GM12878 (cell line): Measurements from ENCODE around the gene FKBP1B. TPM values are rescaled to one million over a fixed set of nuclear protein-coding genes. Genes with fewer than 3 reads are reported as not detected.

ENCODE experiments used
- ATAC-seq: fragments of 200-7000 bp; cut with Tn5 transposase; 3 replicates; pipeline ENCODE4 v1.9.1; 2020; ENCODE audit warnings: mild to moderate bottlenecking, moderate library complexity
- BruUV-seq: library from RNA; stranded (reverse); fragments of 400-500 nt; replicated peaks from 2 replicates; lab custom pipeline; 2021; lab: Mats Ljungman, UMichigan
- CTCF ChIA-PET: fragments of 300-600 bp; sonication (Branson Sonifier 250); formaldehyde crosslinking; extraction: SDS; loops from one replicate; lab custom pipeline; 2021; ENCODE audit warnings: inconsistent platforms; lab: Yijun Ruan, JAX
- POLR2A ChIA-PET: fragments of 350-600 bp; formaldehyde crosslinking; extraction: SDS; loops from one replicate; lab custom pipeline; 2021; ENCODE audit warnings: inconsistent platforms; lab: Charles Lee
- RAD21 ChIA-PET: fragments of 300-600 bp; sonication (Branson Sonifier 250); formaldehyde crosslinking; loops from one replicate; lab custom pipeline; 2023; ENCODE audit warnings: antibody characterized with exemption; ENCODE audit not compliant: unreplicated experiment; lab: Charles Lee
- SMC1A ChIA-PET: fragments of 300-600 bp; sonication (Branson Sonifier 250); formaldehyde crosslinking; loops from one replicate; lab custom pipeline; 2023; ENCODE audit not compliant: unreplicated experiment, uncharacterized antibody; lab: Charles Lee
- DNase-seq: peaks from one replicate; pipeline ENCODE4 v3.0.0-alpha.2; 2011; ENCODE audit warnings: low read depth, low spot score
- FAIRE-seq: peaks from 3 replicates; lab custom pipeline; 2011; peaks lifted over from hg19 to GRCh38; lab: Jason Lieb, UNC
- H2AFZ ChIP-seq: 2 replicates; pipeline ENCODE4 v1.6.0; 2011; ENCODE audit warnings: low read depth, low read length, control low read depth; ENCODE audit not compliant: control insufficient read depth
- H3K27ac ChIP-seq: 2 replicates; pipeline ENCODE4 v1.5.1; 2011; ENCODE audit warnings: control low read depth; ENCODE audit not compliant: control insufficient read depth, insufficient read depth
- H3K27me3 ChIP-seq, 2 experiments: replicated peaks in 1 of 2; 2 replicates each; pipeline versions ENCODE4 v1.6.0 to v1.6.1; 2011; ENCODE audit warnings: low read length in 1 of 2; ENCODE audit not compliant: control insufficient read depth in 2 of 2, insufficient read depth in 2 of 2
- H3K36me3 ChIP-seq, 2 experiments: 2 replicates each; pipeline ENCODE4 v1.5.1; 2011; ENCODE audit warnings: low read length in 1 of 2; ENCODE audit not compliant: control insufficient read depth in 2 of 2, insufficient read depth in 2 of 2
- H3K4me1 ChIP-seq: 2 replicates; pipeline ENCODE4 v1.6.1; 2011; ENCODE audit warnings: mild to moderate bottlenecking, low read length, moderate library complexity, mixed read lengths; ENCODE audit not compliant: control insufficient read depth, insufficient read depth
- H3K4me2 ChIP-seq: 2 replicates; pipeline ENCODE4 v1.6.0; 2011; ENCODE audit warnings: control low read depth; ENCODE audit not compliant: control insufficient read depth, insufficient read depth
- H3K4me3 ChIP-seq: fragments of 200-600 bp; sonication (generic); 2 replicates; pipeline ENCODE4 v1.5.1; 2016
- H3K79me2 ChIP-seq: 2 replicates; pipeline ENCODE4 v1.6.0; 2011; ENCODE audit warnings: low read length; ENCODE audit not compliant: control insufficient read depth, insufficient read depth
- H3K9ac ChIP-seq: 2 replicates; pipeline ENCODE4 v1.8.0; 2011; ENCODE audit warnings: low read length, control low read depth, mixed read lengths; ENCODE audit not compliant: control insufficient read depth, insufficient read depth
- H3K9me3 ChIP-seq: replicated peaks from 3 replicates; pipeline ENCODE4 v1.5.1; 2011; ENCODE audit warnings: mild to moderate bottlenecking, low read length; ENCODE audit not compliant: control insufficient read depth, insufficient read depth
- H4K20me1 ChIP-seq: 2 replicates; pipeline ENCODE4 v1.6.0; 2011; ENCODE audit not compliant: control insufficient read depth, insufficient read depth
- BACH1 ChIP-seq: fragments of 450-650 bp; IDR thresholded peaks from 2 replicates; pipeline ENCODE4 v1.6.1; 2017; ENCODE audit warnings: mild to moderate bottlenecking, borderline replicate concordance
- CBX5 ChIP-seq: sonication (generic); IDR thresholded peaks from 2 replicates; pipeline ENCODE4 v1.6.1; 2016; ENCODE audit warnings: low read depth, moderate library complexity, mild to moderate bottlenecking, inconsistent platforms
- CHD1 ChIP-seq: IDR thresholded peaks from 2 replicates; pipeline ENCODE4 v1.6.1; 2012; ENCODE audit warnings: low read depth, low read length, improper control_type of control experiment
- EP300 ChIP-seq, 2 experiments: fragments of 150-350 bp in 1 of 2; IDR thresholded peaks; 2 replicates each; pipeline ENCODE4 v1.6.1; 2011 to 2012; ENCODE audit warnings: low read depth in 2 of 2, low read length in 2 of 2, borderline replicate concordance in 1 of 2, improper control_type of control experiment in 1 of 2, inconsistent platforms in 1 of 2; ENCODE audit not compliant: control insufficient read depth in 1 of 2
- ESRRA ChIP-seq: IDR thresholded peaks from 2 replicates; pipeline ENCODE4 v1.6.1; 2012; ENCODE audit warnings: mild to moderate bottlenecking, low read length, improper control_type of control experiment
- KLF5 ChIP-seq: fragments of 450-650 bp; IDR thresholded peaks from 2 replicates; pipeline ENCODE4 v1.6.1; 2014; ENCODE audit warnings: mild to moderate bottlenecking; ENCODE audit not compliant: partially characterized antibody
- MTA2 ChIP-seq: fragments of 450-650 bp; IDR thresholded peaks from 2 replicates; pipeline ENCODE4 v1.6.1; 2016; ENCODE audit warnings: low read depth, mild to moderate bottlenecking, moderate library complexity
- MTA3 ChIP-seq: IDR thresholded peaks from 2 replicates; pipeline ENCODE4 v1.6.1; 2012; ENCODE audit warnings: low read length, inconsistent platforms, borderline replicate concordance
- RAD21 ChIP-seq: IDR thresholded peaks from 2 replicates; pipeline ENCODE4 v1.6.1; 2011; ENCODE audit warnings: mild to moderate bottlenecking, low read depth, low read length, moderate library complexity; ENCODE audit not compliant: insufficient read depth
- RB1 ChIP-seq: fragments of 450-650 bp; formaldehyde crosslinking; IDR thresholded peaks from 2 replicates; pipeline ENCODE4 v1.6.1; 2017; ENCODE audit warnings: mild to moderate bottlenecking, borderline replicate concordance
- SREBF2 ChIP-seq: IDR thresholded peaks from 2 replicates; pipeline ENCODE4 v1.6.1; 2012; ENCODE audit warnings: mild to moderate bottlenecking, low read length
- TCF3 ChIP-seq: IDR thresholded peaks from 2 replicates; pipeline ENCODE4 v1.6.1; 2012; ENCODE audit warnings: low read depth, mild to moderate bottlenecking, low read length, borderline replicate concordance; ENCODE audit not compliant: insufficient read depth
- ZNF217 ChIP-seq: fragments of 450-650 bp; IDR thresholded peaks from 2 replicates; pipeline ENCODE4 v1.6.1; 2017; ENCODE audit warnings: antibody characterized with exemption, mild to moderate bottlenecking
- ZNF622 ChIP-seq: fragments of 450-650 bp; IDR thresholded peaks from 2 replicates; pipeline ENCODE4 v1.6.1; 2017; ENCODE audit warnings: mild to moderate bottlenecking, inconsistent platforms
- WGBS: methylation state at CpG from one replicate; pipeline ENCODE4 v1.1.6; 2016; ENCODE audit warnings: low lambda C conversion rate; ENCODE audit not compliant: insufficient replicate concordance, insufficient coverage; ENCODE audit errors: missing lambda C conversion rate; 5-methylcytosine and 5-hydroxymethylcytosine counted together
- in situ Hi-C: fragments of 300-500 bp; cut with MboI; formaldehyde crosslinking; loops from 9 replicates; pipeline ENCODE4 v1.14.3; 2018; ENCODE audit warnings: mixed read lengths
- intact Hi-C: fragments of 100-400 bp; cut with micrococcal nuclease; formaldehyde crosslinking; loops from one replicate; pipeline ENCODE4 v1.14.2; 2022; ENCODE audit not compliant: unreplicated experiment
- polyA plus RNA-seq, 11 experiments: library from polyadenylated mRNA; depleted of rRNA in 4 of 11; unstranded in 6 of 11; stranded (reverse) in 5 of 11; fragments of >200 nt; fragmentation: Nextera tagmentation in 4 of 11; fragmentation: Illumina TruSeq in 1 of 11; extraction: Ambion mirVana in 4 of 11; extraction: Trizol in 1 of 11; gene quantifications; 1 replicate in 1 of 11; 2 replicates in 10 of 11; pipeline versions ENCODE4 v1.2.1 to v1.2.3, GENCODE V29; 2011 to 2016; ENCODE audit warnings: inconsistent platforms in 2 of 11, missing spikeins in 2 of 11, low read depth in 1 of 11
- total RNA-seq, 4 experiments: library from RNA; depleted of rRNA in 3 of 4; stranded (reverse); fragments of >200 nt in 3 of 4; fragmentation: Illumina TruSeq in 1 of 4; extraction: Trizol in 1 of 4; gene quantifications; 2 replicates each; pipeline versions ENCODE4 v1.2.1 to v1.2.3, GENCODE V29; 2013 to 2021
- TF ChIP-seq, protein P1 (sequence below): fragments of 450-650 bp; IDR thresholded peaks from 2 replicates; pipeline ENCODE4 v1.6.1; 2017; ENCODE audit warnings: mild to moderate bottlenecking
- TF ChIP-seq, protein P2 (sequence below): fragments of 450-650 bp; formaldehyde crosslinking; IDR thresholded peaks from 2 replicates; pipeline ENCODE4 v1.4.0; 2020; ENCODE audit warnings: mild to moderate bottlenecking, moderate library complexity

The FKBP1B gene
- total and polyA plus RNA-seq, 10 of the 15 experiments (the other 5 are each of a cell fraction or from before 2014, with no cell fraction given): 0.18 to 0.53 (median 0.24) TPM

DNA sequence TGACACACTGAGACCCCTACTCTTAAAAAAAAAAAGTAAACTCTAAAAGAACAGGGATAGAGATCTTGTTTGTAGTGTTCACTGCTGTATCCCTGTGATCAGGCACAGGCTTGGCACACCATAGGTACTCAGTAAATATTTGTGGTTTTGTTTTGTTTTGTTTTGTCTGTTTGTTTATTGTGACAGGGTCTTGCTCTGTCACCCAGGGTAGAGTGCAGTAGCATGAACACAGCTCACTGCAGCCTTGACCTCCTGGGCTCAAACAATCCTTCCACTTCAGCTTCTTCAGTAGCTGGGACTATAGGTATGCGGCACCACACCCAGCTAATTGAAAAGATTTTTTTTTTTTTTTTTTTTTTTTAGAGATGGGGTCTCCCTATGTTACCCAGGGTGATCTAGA is 3.4 kb downstream of the FKBP1B start (continued):
- TF ChIP-seq, protein P1, sequence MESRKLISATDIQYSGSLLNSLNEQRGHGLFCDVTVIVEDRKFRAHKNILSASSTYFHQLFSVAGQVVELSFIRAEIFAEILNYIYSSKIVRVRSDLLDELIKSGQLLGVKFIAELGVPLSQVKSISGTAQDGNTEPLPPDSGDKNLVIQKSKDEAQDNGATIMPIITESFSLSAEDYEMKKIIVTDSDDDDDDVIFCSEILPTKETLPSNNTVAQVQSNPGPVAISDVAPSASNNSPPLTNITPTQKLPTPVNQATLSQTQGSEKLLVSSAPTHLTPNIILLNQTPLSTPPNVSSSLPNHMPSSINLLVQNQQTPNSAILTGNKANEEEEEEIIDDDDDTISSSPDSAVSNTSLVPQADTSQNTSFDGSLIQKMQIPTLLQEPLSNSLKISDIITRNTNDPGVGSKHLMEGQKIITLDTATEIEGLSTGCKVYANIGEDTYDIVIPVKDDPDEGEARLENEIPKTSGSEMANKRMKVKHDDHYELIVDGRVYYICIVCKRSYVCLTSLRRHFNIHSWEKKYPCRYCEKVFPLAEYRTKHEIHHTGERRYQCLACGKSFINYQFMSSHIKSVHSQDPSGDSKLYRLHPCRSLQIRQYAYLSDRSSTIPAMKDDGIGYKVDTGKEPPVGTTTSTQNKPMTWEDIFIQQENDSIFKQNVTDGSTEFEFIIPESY: no peak
- no peak for TF ChIP-seq RAD21
- TF ChIP-seq BACH1: no peak
- no peak for TF ChIP-seq SREBF2
- no peak for TF ChIP-seq MTA2

DNA sequence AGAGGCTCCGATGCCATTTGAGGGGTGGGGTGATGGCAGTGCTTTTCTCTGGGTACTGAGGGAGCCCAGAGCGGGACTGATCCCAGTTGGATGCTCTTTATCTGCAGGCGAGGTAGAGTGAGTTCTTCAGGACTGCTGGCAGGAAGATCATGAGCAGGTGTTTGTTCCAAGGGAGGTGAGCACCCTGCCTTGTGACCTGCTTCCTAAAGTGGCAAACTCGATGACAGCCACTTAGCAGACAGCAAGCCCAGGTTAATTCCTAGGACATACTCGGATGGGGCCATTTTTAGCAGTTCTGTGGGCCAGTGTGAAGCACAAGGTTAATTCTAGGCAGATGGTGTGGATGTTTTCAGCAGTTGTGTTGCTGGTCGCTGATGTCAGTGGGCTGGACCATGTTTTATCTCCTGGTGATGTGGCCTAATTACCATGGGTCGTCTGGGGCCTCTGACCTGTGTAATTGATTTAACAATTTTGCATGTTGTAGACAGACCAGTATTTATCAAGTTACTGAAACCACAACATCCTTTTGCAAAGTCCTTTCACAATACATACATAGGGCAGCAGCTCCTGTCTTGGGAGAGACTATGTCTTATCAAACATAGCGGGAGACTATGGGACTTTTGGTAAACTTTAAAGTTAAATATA is 4.9 kb downstream of the FKBP1B start:
- in situ Hi-C loops (no loop called here), intact Hi-C loops (no loop called here)
- H3K9ac ChIP-seq: no peak overlapping the region
- H3K4me2 ChIP-seq: no peak overlapping the region
- SMC1A ChIA-PET: interaction anchor here (1.0 kb wide), 1 partner anchor 11 kb away, joined by 3 read pairs; no protein-coding TSS in a partner anchor
- DNase-seq (no peak), ATAC-seq (no peak), FAIRE-seq (no peak)
- H2AFZ ChIP-seq: no peak overlapping the region
- WGBS: 46% methylated on average over 8 of the region's 8 CpGs
- no peak overlapping the region for H3K27ac ChIP-seq
- RAD21 ChIA-PET: interaction anchor here (1.2 kb wide), 2 partner anchors 22 to 29 kb away, joined by 3 read pairs; partner anchors contain the start of gene SF3B6
- H4K20me1 ChIP-seq: no peaks in the 10 kb centered on the region
- H3K4me3 ChIP-seq: no peak overlapping the region
- H3K36me3 ChIP-seq: no peaks in the 10 kb centered on the region
- no peaks in the 10 kb centered on the region for H3K4me1 ChIP-seq
- POLR2A ChIA-PET: interaction anchor here (1.1 kb wide), 1 partner anchor 18 kb away, joined by 3 read pairs; no protein-coding TSS in a partner anchor
- CTCF ChIA-PET: no interaction called here
- H3K9me3 ChIP-seq: no peaks in the 10 kb centered on the region
- peaks cover 0 to 5% of the 10 kb centered on the region in 2 experiments; a peak in 3 of 4 replicates for H3K27me3 ChIP-seq
- no TSS peak for BruUV-seq
- no peaks in the 10 kb centered on the region for H3K79me2 ChIP-seq
- TF ChIP-seq CHD1 (no peak), ZNF217 (no peak), SREBF2 (no peak), TCF3 (no peak), EP300 (IDR thresholded peaks at IDR 0.05; ENCODE audit: borderline replicate concordance in 1 of 2, control insufficient read depth in 1 of 2, low read depth in 2 of 2, low read length in 2 of 2) (no peak), RB1 (no peak), ZNF622 (no peak), ESRRA (no peak), CBX5 (no peak), KLF5 (no peak), MTA3 (no peak), RAD21 (no peak)
- TF ChIP-seq, protein P2, sequence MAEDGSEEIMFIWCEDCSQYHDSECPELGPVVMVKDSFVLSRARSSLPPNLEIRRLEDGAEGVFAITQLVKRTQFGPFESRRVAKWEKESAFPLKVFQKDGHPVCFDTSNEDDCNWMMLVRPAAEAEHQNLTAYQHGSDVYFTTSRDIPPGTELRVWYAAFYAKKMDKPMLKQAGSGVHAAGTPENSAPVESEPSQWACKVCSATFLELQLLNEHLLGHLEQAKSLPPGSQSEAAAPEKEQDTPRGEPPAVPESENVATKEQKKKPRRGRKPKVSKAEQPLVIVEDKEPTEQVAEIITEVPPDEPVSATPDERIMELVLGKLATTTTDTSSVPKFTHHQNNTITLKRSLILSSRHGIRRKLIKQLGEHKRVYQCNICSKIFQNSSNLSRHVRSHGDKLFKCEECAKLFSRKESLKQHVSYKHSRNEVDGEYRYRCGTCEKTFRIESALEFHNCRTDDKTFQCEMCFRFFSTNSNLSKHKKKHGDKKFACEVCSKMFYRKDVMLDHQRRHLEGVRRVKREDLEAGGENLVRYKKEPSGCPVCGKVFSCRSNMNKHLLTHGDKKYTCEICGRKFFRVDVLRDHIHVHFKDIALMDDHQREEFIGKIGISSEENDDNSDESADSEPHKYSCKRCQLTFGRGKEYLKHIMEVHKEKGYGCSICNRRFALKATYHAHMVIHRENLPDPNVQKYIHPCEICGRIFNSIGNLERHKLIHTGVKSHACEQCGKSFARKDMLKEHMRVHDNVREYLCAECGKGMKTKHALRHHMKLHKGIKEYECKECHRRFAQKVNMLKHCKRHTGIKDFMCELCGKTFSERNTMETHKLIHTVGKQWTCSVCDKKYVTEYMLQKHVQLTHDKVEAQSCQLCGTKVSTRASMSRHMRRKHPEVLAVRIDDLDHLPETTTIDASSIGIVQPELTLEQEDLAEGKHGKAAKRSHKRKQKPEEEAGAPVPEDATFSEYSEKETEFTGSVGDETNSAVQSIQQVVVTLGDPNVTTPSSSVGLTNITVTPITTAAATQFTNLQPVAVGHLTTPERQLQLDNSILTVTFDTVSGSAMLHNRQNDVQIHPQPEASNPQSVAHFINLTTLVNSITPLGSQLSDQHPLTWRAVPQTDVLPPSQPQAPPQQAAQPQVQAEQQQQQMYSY (CRISPR knock-in tag): no peak
